ENCODE measurements around the gene PPARA. TPM values are rescaled to one million over a fixed set of nuclear protein-coding genes. Genes with fewer than 3 reads are reported as not detected.

The PPARA gene
- polyA plus RNA-seq, 1 donor from 2014 or later = 0.43 TPM

DNA sequence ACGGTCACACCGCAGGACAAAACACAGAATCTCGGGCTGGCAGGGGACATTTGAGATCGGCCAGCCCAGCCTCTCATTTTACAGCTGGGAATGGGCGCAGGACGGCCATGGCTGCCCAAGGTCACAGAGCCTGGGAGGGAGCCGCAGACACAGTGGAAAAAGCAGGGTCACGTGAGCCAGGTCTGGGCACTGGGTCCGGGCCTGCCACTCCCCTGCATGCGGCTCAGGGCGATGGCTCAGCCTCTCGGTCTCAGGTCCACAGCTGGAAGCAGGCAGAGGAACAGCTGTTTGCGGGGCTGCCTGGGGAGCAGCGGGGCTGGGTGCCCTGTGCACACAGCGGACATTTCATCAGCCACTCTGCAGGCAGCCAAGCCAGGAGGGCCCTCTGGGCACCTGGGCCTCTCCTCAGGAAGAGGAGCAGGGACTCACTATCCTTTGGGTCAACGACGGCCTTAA, 10.4 kb upstream of the PPARA start:
- no peak overlapping the region for H3K27ac ChIP-seq (ENCODE audit: low read length)
- H2AFZ ChIP-seq (ENCODE audit: low read depth, low read length) = no peak overlapping the region
- H3K27me3 ChIP-seq (ENCODE audit: insufficient read depth, low read depth, low read length) = no peaks in the 10 kb centered on the region

DNA sequence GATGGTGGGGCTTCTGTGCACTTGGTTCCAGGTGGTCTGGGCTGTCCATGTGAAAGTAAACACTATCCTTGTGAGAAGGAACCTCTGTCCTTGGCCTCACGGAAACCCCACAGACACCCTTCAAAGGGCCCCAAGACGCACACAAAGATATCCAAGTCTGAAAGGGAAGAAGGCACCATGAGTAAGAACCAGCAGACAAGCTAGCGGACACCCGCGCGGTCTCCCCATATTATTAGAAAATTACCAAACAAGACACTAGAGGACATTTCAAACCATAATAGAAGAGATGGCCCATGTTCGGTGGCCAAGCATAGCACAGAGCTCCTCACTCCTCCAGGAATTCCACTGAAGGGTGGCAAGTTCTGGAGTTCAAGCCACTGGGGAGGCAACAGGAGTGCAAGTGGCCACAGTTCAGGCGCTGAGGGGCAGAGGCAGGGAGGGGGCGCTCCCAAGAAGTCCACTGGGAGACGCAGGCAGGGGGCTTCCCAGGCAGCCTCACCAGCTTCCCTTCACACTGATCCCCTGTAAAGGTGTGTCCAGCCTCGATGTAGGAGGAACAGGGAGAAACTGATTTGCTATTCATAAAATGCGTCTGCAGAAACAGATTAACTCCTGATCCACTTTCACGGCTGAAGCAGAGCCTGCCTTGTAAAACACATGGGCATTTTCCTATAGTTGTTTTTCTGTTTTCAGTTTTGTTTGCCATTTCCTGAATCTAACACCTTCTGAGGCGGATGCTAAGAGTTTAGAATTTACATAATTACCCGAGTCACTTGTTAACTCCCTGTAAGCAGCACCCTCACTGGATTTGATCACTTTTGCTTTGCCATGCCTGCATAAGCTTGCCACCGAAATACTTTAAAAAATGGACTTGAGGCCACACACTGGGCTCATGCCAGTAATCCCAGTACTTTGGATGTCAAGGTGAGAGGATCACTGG, 9.1 kb upstream of the PPARA start:
- no peak overlapping the region for H2AFZ ChIP-seq (ENCODE audit: low read depth, low read length)

More for the DNA sequence above, 10.4 kb upstream of the PPARA start:
- Histone ChIP-seq H3K4me2 (ENCODE audit: low read length) (no peak overlapping the region), H3K79me2 (replicated peaks; ENCODE audit: insufficient read depth, low read length) (no peaks in the 10 kb centered on the region), H3K9me2 (ENCODE audit: insufficient read depth, low read length) (no peaks in the 10 kb centered on the region), H3F3A (ENCODE audit: insufficient read depth, low read length, poor library complexity, severe bottlenecking) (no peaks in the 10 kb centered on the region), H3K36me3 (ENCODE audit: insufficient read depth, low read length) (no peaks in the 10 kb centered on the region), H3K9me3 (ENCODE audit: low read length) (no peaks in the 10 kb centered on the region), H4K20me1 (ENCODE audit: insufficient read depth) (no peaks in the 10 kb centered on the region), H3K4me3 (ENCODE audit: low read length) (no peak overlapping the region), H3K9ac (ENCODE audit: low read length) (no peak overlapping the region)
- TF ChIP-seq POLR2AphosphoS5 (IDR thresholded peaks at IDR 0.05) = no peak
- no peak for TF ChIP-seq EP300 (conservative IDR thresholded peaks at IDR 0.05; ENCODE audit: poor library complexity, severe bottlenecking)
- TF ChIP-seq SMC3 (conservative IDR thresholded peaks at IDR 0.05; ENCODE audit: poor library complexity) = no peak
- no peak for TF ChIP-seq RAD21 (conservative IDR thresholded peaks at IDR 0.05)
- no peak for TF ChIP-seq EZH2 (IDR thresholded peaks at IDR 0.05; ENCODE audit: borderline replicate concordance, insufficient read depth, low read length, poor library complexity, severe bottlenecking)
- TF ChIP-seq TAF1 (IDR thresholded peaks at IDR 0.05; ENCODE audit: low read depth) = no peak
- no peak for TF ChIP-seq MXI1 (conservative IDR thresholded peaks at IDR 0.05; ENCODE audit: poor library complexity, severe bottlenecking)
- TF ChIP-seq, protein P1, sequence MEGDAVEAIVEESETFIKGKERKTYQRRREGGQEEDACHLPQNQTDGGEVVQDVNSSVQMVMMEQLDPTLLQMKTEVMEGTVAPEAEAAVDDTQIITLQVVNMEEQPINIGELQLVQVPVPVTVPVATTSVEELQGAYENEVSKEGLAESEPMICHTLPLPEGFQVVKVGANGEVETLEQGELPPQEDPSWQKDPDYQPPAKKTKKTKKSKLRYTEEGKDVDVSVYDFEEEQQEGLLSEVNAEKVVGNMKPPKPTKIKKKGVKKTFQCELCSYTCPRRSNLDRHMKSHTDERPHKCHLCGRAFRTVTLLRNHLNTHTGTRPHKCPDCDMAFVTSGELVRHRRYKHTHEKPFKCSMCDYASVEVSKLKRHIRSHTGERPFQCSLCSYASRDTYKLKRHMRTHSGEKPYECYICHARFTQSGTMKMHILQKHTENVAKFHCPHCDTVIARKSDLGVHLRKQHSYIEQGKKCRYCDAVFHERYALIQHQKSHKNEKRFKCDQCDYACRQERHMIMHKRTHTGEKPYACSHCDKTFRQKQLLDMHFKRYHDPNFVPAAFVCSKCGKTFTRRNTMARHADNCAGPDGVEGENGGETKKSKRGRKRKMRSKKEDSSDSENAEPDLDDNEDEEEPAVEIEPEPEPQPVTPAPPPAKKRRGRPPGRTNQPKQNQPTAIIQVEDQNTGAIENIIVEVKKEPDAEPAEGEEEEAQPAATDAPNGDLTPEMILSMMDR (IDR thresholded peaks at IDR 0.05; ENCODE audit: poor library complexity, severe bottlenecking) = no peak
- TF ChIP-seq, protein P2, sequence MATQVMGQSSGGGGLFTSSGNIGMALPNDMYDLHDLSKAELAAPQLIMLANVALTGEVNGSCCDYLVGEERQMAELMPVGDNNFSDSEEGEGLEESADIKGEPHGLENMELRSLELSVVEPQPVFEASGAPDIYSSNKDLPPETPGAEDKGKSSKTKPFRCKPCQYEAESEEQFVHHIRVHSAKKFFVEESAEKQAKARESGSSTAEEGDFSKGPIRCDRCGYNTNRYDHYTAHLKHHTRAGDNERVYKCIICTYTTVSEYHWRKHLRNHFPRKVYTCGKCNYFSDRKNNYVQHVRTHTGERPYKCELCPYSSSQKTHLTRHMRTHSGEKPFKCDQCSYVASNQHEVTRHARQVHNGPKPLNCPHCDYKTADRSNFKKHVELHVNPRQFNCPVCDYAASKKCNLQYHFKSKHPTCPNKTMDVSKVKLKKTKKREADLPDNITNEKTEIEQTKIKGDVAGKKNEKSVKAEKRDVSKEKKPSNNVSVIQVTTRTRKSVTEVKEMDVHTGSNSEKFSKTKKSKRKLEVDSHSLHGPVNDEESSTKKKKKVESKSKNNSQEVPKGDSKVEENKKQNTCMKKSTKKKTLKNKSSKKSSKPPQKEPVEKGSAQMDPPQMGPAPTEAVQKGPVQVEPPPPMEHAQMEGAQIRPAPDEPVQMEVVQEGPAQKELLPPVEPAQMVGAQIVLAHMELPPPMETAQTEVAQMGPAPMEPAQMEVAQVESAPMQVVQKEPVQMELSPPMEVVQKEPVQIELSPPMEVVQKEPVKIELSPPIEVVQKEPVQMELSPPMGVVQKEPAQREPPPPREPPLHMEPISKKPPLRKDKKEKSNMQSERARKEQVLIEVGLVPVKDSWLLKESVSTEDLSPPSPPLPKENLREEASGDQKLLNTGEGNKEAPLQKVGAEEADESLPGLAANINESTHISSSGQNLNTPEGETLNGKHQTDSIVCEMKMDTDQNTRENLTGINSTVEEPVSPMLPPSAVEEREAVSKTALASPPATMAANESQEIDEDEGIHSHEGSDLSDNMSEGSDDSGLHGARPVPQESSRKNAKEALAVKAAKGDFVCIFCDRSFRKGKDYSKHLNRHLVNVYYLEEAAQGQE (IDR thresholded peaks at IDR 0.05; ENCODE audit: borderline replicate concordance) = no peak

More for the DNA sequence above, 9.1 kb upstream of the PPARA start:
- Histone ChIP-seq H3K9me2 (ENCODE audit: insufficient read depth, low read length) (no peaks in the 10 kb centered on the region), H3K36me3 (ENCODE audit: insufficient read depth, low read length) (no peaks in the 10 kb centered on the region), H3K79me2 (replicated peaks; ENCODE audit: insufficient read depth, low read length) (no peaks in the 10 kb centered on the region), H3F3A (ENCODE audit: insufficient read depth, low read length, poor library complexity, severe bottlenecking) (no peaks in the 10 kb centered on the region), H3K27me3 (ENCODE audit: insufficient read depth, low read depth, low read length) (peaks cover under 1% of the 10 kb centered on the region), H3K4me3 (ENCODE audit: low read length) (no peak overlapping the region), H4K20me1 (ENCODE audit: insufficient read depth) (no peaks in the 10 kb centered on the region), H3K9me3 (ENCODE audit: low read length) (no peaks in the 10 kb centered on the region), H3K4me2 (ENCODE audit: low read length) (no peak overlapping the region), H3K27ac (ENCODE audit: low read length) (no peak overlapping the region), H3K9ac (ENCODE audit: low read length) (no peak overlapping the region)
- TF ChIP-seq, protein P1 (IDR thresholded peaks at IDR 0.05; ENCODE audit: poor library complexity, severe bottlenecking) = no peak
- TF ChIP-seq, protein P2 (IDR thresholded peaks at IDR 0.05; ENCODE audit: borderline replicate concordance) = no peak
- TF ChIP-seq POLR2AphosphoS5 (IDR thresholded peaks at IDR 0.05) = no peak
